Suppressor macrophage (primary cell): ENCODE data around the gene PIBF1.

Experiments
- DNase-seq, 4 experiments: peaks; one replicate each; pipeline ENCODE4 v3.0.0-alpha.2; 2020 to 2022

PIBF1 gene

GRCh38 chr13:73062468-73062867, 280.5 kb downstream of the PIBF1 start:
- no peak for DNase-seq

DNA sequence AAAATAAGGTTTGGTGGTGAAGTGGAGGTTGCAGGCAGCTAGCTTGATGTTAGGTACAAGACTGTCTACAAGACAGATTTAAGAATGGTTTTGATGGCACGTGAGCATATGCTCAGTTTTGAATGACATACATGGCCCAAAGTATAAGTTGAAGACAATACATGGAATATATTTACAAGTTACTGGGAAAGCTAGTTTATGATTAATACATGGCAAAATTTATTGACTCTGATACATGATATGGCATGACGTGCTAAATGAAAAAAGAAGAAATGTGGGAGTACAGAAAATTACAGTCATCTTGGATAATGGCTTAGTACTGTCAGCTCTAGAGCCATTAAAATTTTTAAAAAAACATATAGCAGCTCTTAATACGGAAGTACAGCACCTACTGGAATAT, 281.2 kb downstream of the PIBF1 start:
- no peak for DNase-seq

GRCh38 chr13:73065036-73065435, 283.1 kb downstream of the PIBF1 start:
- no peak for DNase-seq

DNA sequence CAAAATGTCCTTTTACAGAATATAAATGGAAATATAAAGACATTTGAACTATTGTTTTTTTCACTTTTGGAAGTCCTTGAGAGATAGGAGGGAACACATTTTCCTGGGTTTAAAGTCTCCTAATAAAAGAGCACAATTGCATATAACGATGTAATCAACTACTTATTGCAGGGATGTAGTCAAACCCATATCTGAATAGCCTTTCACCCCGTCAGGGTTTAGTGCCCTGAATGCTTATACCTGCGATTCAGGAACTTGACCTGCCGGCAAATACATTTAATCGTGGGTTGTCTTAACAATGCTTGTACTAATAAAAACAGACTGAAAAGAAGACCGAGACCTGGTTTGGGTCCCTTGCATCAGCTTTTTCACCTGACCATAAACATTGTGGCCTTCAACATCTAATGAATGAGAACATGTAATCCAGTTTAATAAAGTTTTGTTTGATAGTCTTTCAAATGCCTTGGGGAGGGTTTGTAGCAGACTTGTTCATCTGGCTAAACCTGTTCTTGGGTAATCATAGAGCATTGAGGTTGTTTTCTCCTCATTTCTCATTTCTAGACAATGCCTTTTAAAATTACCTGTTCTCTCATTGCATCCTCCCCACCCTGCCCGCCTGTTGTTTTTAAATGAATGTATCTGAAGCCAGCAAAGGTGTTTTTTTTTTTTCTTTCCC, 283.9 kb downstream of the PIBF1 start:
- DNase-seq = no peak
